NCI-H1694 (cell line): ENCODE data around the gene COG5.

Source experiments
- DNase-seq: peaks from one replicate; lab custom pipeline; 2025; lab: John Stamatoyannopoulos, UW

COG5 gene

GRCh38 chr7:107394276-107394675 lies 169.4 kb downstream of the COG5 start:
- no peak for DNase-seq

GRCh38 chr7:107392830-107393229 lies 170.9 kb downstream of the COG5 start:
- no peak for DNase-seq

- DNase-seq: no peak
These were observed 172.8 kb downstream of the COG5 start for GRCh38 chr7:107390916-107391315.

GRCh38 chr7:107388604-107389003 lies 175.1 kb downstream of the COG5 start:
- no peak for DNase-seq

- no peak for DNase-seq
These were observed 176.0 kb downstream of the COG5 start for GRCh38 chr7:107387573-107388219.

GRCh38 chr7:107387128-107387527 lies 176.6 kb downstream of the COG5 start:
- no peak for DNase-seq

- DNase-seq: no peak
These were observed 177.1 kb downstream of the COG5 start for GRCh38 chr7:107386548-107387102.

- no peak for DNase-seq
These were observed 179.7 kb downstream of the COG5 start for GRCh38 chr7:107384025-107384424.

GRCh38 chr7:107383203-107383602 lies 180.5 kb downstream of the COG5 start:
- DNase-seq: no peak

- DNase-seq: no peak
These were observed 182.3 kb downstream of the COG5 start for GRCh38 chr7:107381453-107381852.

- DNase-seq: no peak
These were observed 190.4 kb downstream of the COG5 start for GRCh38 chr7:107373354-107373753.

- no peak for DNase-seq
These were observed 191.4 kb downstream of the COG5 start for GRCh38 chr7:107372298-107372697.

GRCh38 chr7:107370816-107371215 lies 192.9 kb downstream of the COG5 start:
- no peak for DNase-seq

- DNase-seq: no peak
These were observed 198.9 kb downstream of the COG5 start for GRCh38 chr7:107364787-107365186.

- DNase-seq: no peak
These were observed 204.0 kb downstream of the COG5 start for GRCh38 chr7:107359520-107360316.

GRCh38 chr7:107355616-107356015 lies 208.1 kb downstream of the COG5 start:
- no peak for DNase-seq

- no peak for DNase-seq
These were observed 209.1 kb downstream of the COG5 start for GRCh38 chr7:107354640-107355039.

GRCh38 chr7:107353701-107354100 lies 210.0 kb downstream of the COG5 start:
- no peak for DNase-seq

GRCh38 chr7:107345898-107346297 lies 217.8 kb downstream of the COG5 start:
- no peak for DNase-seq

- DNase-seq: no peak
These were observed 218.9 kb downstream of the COG5 start for GRCh38 chr7:107344799-107345198.

- no peak for DNase-seq
These were observed 219.4 kb downstream of the COG5 start for GRCh38 chr7:107344286-107344685.

- no peak for DNase-seq
These were observed 225.6 kb downstream of the COG5 start for GRCh38 chr7:107338080-107338479.
